Measurements from ENCODE around the gene DSC3.

DNA sequence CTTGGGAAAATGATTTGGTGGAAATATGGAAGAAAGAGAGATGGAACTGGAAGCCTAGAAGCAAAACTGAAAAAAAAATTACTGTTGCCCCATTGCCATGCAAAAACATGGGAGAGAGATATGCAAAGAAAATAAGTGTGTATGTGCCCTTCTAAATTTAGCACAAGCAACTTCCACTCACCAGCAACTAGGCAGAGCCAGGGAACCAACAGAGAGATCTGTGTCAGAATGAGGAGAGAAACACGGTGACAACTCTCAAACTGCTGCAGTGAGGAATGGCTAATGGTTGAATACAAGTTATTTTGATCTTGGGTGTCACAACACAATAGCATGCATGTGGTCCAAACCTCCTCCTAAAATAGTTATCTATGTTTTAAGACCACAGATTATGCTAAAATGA lies 48.8 kb upstream of the DSC3 start:
- TF ChIP-seq TAF1 (IDR thresholded peaks at IDR 0.05; ENCODE audit: control insufficient read depth, extremely low read depth, insufficient read depth, low read length, severe bottlenecking) (no peak), CHD2 (IDR thresholded peaks at IDR 0.05; ENCODE audit: low read depth, low read length) (no peak), ZBTB17 (CRISPR knock-in tag; IDR thresholded peaks at IDR 0.05) (no peak), JUND (IDR thresholded peaks at IDR 0.05; ENCODE audit: borderline replicate concordance, low read depth, low read length) (no peak), JUND (tag; IDR thresholded peaks at IDR 0.05; ENCODE audit: borderline replicate concordance, low read depth, low read length) (no peak), MAZ (CRISPR knock-in tag; conservative IDR thresholded peaks at IDR 0.05 in 1 of 2, IDR thresholded peaks at IDR 0.05 in 1 of 2) (no peak), L3MBTL2 (IDR thresholded peaks at IDR 0.05) (no peak)
- TF ChIP-seq, protein P1, sequence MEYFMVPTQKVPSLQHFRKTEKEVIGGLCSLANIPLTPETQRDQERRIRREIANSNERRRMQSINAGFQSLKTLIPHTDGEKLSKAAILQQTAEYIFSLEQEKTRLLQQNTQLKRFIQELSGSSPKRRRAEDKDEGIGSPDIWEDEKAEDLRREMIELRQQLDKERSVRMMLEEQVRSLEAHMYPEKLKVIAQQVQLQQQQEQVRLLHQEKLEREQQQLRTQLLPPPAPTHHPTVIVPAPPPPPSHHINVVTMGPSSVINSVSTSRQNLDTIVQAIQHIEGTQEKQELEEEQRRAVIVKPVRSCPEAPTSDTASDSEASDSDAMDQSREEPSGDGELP (CRISPR knock-in tag; IDR thresholded peaks at IDR 0.05; ENCODE audit: borderline replicate concordance) = no peak
- TF ChIP-seq, protein P2, sequence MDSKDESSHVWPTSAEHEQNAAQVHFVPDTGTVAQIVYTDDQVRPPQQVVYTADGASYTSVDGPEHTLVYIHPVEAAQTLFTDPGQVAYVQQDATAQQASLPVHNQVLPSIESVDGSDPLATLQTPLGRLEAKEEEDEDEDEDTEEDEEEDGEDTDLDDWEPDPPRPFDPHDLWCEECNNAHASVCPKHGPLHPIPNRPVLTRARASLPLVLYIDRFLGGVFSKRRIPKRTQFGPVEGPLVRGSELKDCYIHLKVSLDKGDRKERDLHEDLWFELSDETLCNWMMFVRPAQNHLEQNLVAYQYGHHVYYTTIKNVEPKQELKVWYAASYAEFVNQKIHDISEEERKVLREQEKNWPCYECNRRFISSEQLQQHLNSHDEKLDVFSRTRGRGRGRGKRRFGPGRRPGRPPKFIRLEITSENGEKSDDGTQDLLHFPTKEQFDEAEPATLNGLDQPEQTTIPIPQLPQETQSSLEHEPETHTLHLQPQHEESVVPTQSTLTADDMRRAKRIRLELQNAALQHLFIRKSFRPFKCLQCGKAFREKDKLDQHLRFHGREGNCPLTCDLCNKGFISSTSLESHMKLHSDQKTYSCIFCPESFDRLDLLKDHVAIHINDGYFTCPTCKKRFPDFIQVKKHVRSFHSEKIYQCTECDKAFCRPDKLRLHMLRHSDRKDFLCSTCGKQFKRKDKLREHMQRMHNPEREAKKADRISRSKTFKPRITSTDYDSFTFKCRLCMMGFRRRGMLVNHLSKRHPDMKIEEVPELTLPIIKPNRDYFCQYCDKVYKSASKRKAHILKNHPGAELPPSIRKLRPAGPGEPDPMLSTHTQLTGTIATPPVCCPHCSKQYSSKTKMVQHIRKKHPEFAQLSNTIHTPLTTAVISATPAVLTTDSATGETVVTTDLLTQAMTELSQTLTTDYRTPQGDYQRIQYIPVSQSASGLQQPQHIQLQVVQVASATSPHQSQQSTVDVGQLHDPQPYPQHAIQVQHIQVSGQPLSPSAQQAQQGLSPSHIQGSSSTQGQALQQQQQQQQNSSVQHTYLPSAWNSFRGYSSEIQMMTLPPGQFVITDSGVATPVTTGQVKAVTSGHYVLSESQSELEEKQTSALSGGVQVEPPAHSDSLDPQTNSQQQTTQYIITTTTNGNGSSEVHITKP (IDR thresholded peaks at IDR 0.05; ENCODE audit: partially characterized antibody) = no peak
- TF ChIP-seq, protein P3, sequence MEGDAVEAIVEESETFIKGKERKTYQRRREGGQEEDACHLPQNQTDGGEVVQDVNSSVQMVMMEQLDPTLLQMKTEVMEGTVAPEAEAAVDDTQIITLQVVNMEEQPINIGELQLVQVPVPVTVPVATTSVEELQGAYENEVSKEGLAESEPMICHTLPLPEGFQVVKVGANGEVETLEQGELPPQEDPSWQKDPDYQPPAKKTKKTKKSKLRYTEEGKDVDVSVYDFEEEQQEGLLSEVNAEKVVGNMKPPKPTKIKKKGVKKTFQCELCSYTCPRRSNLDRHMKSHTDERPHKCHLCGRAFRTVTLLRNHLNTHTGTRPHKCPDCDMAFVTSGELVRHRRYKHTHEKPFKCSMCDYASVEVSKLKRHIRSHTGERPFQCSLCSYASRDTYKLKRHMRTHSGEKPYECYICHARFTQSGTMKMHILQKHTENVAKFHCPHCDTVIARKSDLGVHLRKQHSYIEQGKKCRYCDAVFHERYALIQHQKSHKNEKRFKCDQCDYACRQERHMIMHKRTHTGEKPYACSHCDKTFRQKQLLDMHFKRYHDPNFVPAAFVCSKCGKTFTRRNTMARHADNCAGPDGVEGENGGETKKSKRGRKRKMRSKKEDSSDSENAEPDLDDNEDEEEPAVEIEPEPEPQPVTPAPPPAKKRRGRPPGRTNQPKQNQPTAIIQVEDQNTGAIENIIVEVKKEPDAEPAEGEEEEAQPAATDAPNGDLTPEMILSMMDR (IDR thresholded peaks at IDR 0.05 in 2 of 3, conservative IDR thresholded peaks at IDR 0.05 in 1 of 3; ENCODE audit: insufficient read depth in 2 of 3, low read depth in 1 of 3, low read length in 3 of 3) = no peak
- TF ChIP-seq, protein P4, sequence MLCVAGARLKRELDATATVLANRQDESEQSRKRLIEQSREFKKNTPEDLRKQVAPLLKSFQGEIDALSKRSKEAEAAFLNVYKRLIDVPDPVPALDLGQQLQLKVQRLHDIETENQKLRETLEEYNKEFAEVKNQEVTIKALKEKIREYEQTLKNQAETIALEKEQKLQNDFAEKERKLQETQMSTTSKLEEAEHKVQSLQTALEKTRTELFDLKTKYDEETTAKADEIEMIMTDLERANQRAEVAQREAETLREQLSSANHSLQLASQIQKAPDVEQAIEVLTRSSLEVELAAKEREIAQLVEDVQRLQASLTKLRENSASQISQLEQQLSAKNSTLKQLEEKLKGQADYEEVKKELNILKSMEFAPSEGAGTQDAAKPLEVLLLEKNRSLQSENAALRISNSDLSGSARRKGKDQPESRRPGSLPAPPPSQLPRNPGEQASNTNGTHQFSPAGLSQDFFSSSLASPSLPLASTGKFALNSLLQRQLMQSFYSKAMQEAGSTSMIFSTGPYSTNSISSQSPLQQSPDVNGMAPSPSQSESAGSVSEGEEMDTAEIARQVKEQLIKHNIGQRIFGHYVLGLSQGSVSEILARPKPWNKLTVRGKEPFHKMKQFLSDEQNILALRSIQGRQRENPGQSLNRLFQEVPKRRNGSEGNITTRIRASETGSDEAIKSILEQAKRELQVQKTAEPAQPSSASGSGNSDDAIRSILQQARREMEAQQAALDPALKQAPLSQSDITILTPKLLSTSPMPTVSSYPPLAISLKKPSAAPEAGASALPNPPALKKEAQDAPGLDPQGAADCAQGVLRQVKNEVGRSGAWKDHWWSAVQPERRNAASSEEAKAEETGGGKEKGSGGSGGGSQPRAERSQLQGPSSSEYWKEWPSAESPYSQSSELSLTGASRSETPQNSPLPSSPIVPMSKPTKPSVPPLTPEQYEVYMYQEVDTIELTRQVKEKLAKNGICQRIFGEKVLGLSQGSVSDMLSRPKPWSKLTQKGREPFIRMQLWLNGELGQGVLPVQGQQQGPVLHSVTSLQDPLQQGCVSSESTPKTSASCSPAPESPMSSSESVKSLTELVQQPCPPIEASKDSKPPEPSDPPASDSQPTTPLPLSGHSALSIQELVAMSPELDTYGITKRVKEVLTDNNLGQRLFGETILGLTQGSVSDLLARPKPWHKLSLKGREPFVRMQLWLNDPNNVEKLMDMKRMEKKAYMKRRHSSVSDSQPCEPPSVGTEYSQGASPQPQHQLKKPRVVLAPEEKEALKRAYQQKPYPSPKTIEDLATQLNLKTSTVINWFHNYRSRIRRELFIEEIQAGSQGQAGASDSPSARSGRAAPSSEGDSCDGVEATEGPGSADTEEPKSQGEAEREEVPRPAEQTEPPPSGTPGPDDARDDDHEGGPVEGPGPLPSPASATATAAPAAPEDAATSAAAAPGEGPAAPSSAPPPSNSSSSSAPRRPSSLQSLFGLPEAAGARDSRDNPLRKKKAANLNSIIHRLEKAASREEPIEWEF (CRISPR knock-in tag; IDR thresholded peaks at IDR 0.05) = no peak
- TF ChIP-seq, protein P5, sequence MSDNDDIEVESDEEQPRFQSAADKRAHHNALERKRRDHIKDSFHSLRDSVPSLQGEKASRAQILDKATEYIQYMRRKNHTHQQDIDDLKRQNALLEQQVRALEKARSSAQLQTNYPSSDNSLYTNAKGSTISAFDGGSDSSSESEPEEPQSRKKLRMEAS (CRISPR knock-in tag; IDR thresholded peaks at IDR 0.05) = no peak
- TF ChIP-seq, protein P6, sequence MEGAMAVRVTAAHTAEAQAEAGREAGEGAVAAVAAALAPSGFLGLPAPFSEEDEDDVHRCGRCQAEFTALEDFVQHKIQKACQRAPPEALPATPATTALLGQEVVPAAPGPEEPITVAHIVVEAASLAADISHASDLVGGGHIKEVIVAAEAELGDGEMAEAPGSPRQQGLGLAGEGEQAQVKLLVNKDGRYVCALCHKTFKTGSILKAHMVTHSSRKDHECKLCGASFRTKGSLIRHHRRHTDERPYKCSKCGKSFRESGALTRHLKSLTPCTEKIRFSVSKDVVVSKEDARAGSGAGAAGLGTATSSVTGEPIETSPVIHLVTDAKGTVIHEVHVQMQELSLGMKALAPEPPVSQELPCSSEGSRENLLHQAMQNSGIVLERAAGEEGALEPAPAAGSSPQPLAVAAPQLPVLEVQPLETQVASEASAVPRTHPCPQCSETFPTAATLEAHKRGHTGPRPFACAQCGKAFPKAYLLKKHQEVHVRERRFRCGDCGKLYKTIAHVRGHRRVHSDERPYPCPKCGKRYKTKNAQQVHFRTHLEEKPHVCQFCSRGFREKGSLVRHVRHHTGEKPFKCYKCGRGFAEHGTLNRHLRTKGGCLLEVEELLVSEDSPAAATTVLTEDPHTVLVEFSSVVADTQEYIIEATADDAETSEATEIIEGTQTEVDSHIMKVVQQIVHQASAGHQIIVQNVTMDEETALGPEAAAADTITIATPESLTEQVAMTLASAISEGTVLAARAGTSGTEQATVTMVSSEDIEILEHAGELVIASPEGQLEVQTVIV (CRISPR knock-in tag; IDR thresholded peaks at IDR 0.05; ENCODE audit: borderline replicate concordance) = no peak
